NB4 (cell line): ENCODE measurements around the gene LMAN1.

Experiments
- DNase-seq: peaks from one replicate; pipeline ENCODE4 v3.0.0; 2010; ENCODE audit warnings: low read depth
- H3K4me3 ChIP-seq: one replicate; pipeline ENCODE4 v1.5.1; 2011; ENCODE audit warnings: mild to moderate bottlenecking, low read depth, low read length, moderate library complexity
- MYC ChIP-seq: IDR thresholded peaks from 2 replicates; pipeline ENCODE4 v1.6.1; 2011; ENCODE audit warnings: low read depth, low read length
- POLR2A ChIP-seq: IDR thresholded peaks from 2 replicates; pipeline ENCODE4 v1.6.1; 2011; ENCODE audit warnings: mild to moderate bottlenecking; ENCODE audit not compliant: insufficient read length; ENCODE audit errors: extremely low read depth
- TF ChIP-seq, protein P1 (sequence below): IDR thresholded peaks from one replicate; pipeline ENCODE4 v1.5.1; 2012; ENCODE audit warnings: low read depth, low read length
- TF ChIP-seq, protein P2 (sequence below): IDR thresholded peaks from 2 replicates; pipeline ENCODE4 v1.6.1; 2011; ENCODE audit warnings: low read depth, low read length

Gene LMAN1, protein sequence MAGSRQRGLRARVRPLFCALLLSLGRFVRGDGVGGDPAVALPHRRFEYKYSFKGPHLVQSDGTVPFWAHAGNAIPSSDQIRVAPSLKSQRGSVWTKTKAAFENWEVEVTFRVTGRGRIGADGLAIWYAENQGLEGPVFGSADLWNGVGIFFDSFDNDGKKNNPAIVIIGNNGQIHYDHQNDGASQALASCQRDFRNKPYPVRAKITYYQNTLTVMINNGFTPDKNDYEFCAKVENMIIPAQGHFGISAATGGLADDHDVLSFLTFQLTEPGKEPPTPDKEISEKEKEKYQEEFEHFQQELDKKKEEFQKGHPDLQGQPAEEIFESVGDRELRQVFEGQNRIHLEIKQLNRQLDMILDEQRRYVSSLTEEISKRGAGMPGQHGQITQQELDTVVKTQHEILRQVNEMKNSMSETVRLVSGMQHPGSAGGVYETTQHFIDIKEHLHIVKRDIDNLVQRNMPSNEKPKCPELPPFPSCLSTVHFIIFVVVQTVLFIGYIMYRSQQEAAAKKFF

DNA sequence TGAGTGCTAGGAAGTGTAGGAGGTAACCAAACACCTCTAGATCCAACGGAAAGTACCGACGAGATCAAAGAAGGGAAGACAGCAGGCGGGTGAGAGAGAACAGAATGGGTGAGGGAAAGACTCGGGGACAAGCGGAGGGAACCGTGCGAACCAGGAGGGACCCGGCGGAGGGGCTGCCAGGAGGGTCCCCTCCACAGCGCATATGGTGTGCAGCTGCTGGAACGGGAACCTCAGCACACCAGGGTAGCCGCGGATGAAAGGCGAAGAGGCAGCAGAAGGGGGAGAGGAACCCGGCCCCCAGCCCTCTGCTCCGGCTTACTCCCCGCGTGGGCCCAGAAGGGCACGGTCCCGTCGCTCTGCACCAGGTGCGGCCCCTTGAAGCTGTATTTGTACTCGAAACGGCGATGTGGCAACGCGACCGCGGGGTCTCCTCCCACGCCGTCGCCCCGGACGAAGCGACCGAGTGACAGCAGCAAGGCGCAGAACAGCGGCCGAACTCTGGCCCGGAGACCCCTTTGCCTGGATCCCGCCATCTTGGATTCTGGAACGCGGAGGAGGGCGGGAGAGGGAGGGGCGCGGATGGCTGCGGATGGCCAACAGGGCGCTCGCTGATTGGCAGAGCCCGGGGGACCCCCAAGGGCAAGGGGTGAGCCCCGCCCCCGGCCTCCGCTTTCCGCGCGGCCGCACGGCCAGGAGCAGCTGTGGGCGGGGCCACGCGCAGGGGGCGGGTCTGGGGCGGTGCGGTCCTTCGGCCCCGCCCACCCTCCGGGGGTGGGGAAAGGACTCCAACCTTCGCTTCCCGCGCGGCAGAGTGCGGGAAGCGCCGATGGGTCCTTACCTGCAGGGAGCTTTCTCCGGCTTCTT, at the start of gene LMAN1:
LMAN1 (minus strand) TSS at position 554 of the 864 bp plus-strand sequence; CDS start at position 533, 21 bp downstream.
- DNase-seq = peak; percentile 92
- peak within 1 kb of the TSS; percentile 94 for H3K4me3 ChIP-seq
- peak; percentile 51 for TF ChIP-seq POLR2A
- TF ChIP-seq MYC = no peak
- TF ChIP-seq, protein P1, sequence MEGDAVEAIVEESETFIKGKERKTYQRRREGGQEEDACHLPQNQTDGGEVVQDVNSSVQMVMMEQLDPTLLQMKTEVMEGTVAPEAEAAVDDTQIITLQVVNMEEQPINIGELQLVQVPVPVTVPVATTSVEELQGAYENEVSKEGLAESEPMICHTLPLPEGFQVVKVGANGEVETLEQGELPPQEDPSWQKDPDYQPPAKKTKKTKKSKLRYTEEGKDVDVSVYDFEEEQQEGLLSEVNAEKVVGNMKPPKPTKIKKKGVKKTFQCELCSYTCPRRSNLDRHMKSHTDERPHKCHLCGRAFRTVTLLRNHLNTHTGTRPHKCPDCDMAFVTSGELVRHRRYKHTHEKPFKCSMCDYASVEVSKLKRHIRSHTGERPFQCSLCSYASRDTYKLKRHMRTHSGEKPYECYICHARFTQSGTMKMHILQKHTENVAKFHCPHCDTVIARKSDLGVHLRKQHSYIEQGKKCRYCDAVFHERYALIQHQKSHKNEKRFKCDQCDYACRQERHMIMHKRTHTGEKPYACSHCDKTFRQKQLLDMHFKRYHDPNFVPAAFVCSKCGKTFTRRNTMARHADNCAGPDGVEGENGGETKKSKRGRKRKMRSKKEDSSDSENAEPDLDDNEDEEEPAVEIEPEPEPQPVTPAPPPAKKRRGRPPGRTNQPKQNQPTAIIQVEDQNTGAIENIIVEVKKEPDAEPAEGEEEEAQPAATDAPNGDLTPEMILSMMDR = no peak

DNA sequence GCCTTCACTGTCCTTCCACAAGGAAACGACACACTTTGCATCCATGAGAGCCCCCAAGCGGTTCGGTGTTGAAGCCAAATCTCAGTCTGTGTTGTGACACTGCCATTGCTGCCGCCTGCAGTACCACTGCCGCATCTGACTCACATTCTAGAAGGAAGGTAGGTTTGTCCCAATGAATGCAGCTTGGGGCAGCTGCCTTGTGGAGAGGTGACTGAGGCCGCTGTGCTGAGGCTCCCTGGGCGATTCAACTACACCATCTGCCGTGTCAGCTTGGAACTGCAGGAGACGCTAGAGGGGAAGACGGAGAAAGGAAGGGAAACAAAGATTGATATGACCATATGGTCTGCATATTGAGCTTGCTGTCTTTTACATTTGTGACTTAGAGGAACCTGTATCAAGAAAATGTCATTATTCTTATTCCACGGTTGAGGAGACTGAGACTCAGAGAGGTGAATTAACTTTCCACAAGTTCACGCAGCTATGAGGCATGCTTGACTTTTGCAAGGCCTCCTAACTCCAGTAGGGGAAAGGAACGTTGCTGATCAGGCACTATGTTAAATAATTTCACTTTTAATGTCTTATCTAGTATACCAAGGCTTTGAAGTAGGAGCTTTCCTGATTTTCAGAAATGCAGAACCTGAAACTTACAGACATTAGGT, 43.5 kb upstream of the LMAN1 start:
- DNase-seq = peak; percentile 85
- no peak for TF ChIP-seq POLR2A
- TF ChIP-seq, protein P1 = peak; percentile 77
- H3K4me3 ChIP-seq = no peak overlapping the region

DNA sequence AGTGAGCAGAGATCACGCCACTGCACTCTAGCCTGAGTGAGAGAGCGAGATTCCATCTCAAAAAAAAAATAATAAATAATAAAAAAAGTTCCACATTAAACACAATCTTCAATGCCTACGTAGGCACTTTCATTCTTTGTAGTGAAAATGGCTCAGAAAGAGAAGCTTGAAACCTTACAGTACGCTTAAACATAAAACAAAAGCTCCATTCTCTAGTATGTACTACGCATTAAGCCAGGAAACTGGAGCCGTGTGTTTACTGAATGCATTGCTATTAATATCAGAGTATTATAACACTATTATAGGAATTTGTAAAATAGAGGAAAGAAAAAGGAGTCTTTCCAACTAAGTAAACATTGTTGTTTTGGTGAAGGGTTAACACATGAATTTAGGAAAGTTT, 41.3 kb upstream of the LMAN1 start:
- no peak for DNase-seq
- no peak overlapping the region for H3K4me3 ChIP-seq
- TF ChIP-seq, protein P2, sequence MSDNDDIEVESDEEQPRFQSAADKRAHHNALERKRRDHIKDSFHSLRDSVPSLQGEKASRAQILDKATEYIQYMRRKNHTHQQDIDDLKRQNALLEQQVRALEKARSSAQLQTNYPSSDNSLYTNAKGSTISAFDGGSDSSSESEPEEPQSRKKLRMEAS = no peak
- TF ChIP-seq POLR2A = no peak
- TF ChIP-seq MYC = no peak
- TF ChIP-seq, protein P1 = no peak

DNA sequence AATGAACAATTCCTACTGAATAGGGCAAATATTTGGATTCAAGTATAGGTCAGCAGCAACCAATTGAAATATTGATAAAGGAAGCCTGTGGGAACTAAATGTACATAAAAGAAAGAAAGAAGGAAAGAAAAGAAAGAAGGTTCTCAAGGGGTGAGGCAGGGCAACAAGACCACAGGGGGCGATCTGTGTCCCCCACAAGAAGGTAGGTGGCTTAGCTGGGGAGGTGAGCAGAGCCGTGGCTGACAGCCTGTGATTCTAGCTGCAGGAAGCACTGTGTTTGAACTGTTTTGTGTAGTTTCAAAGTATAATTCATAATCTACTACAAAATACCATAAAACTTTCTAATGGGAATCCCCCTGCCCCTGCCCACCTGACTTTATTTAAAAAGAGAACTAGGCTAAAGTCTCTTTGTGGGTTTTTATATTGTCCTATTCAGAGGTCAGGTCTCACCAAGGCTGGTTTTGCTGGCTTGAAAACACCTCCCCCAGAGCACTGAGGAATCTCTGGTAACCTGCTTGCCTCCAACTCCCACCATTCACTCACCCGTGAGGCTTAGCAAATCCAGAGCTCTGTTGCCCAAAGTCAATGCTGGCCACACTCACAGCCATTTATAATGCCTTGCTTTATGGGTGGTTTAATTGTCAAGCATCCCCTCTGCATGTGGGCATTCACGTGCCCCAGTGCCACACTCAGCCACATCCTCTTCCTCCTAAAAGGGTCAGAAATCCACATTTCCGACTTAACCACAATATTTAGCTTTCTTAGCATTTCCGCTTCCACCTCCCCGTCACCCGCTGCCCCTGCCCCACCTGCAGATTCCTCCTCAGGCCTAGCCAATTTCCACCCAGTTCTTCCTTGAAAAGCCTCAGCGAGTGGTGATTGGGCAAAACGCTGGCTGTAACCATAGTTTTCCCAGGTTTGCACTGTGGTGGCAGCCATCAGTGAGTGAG, 36.4 kb upstream of the LMAN1 start:
- TF ChIP-seq, protein P1 = no peak
- TF ChIP-seq POLR2A (no peak), MYC (no peak)
- TF ChIP-seq, protein P2 = no peak
- no peak for DNase-seq
- no peak overlapping the region for H3K4me3 ChIP-seq

DNA sequence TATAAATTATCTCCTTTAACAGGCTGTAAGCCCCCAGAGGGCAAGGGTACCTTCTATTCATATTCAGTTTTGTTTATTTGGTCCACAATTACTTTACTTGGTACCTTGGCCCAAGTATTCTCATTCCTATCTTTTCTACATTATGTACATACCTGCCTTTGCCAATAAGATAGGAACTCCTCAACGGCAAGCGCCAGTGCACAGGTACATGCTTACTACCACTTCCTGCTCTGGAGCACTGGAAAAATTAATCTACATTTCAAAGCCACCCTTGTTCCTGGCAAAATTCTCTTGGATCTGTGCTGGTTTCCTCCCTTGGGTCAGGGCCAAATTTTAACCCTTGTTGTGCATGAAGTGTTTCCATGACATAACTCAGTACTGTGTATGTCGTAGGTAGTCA, 34.3 kb upstream of the LMAN1 start:
- H3K4me3 ChIP-seq = no peak overlapping the region
- TF ChIP-seq MYC (no peak), POLR2A (no peak)
- TF ChIP-seq, protein P2 = no peak
- TF ChIP-seq, protein P1 = no peak
- DNase-seq = no peak
